OCI-LY7 (cell line): ENCODE measurements around the gene ARHGEF38.

Source experiments
- CTCF ChIP-seq: fragments of 200-600 bp; sonication (generic); conservative IDR thresholded peaks from 2 replicates; pipeline ENCODE4 v1.5.1; 2014; ENCODE audit warnings: mild to moderate bottlenecking, antibody characterized with exemption, low read length, moderate library complexity, mixed read lengths
- EZH2phosphoT487 ChIP-seq: fragments of 200-600 bp; sonication (generic); IDR thresholded peaks from 2 replicates; pipeline ENCODE4 v1.6.1; 2018; ENCODE audit warnings: low read depth, borderline replicate concordance, mild to moderate bottlenecking, mixed run types, antibody characterized with exemption, low read length, moderate library complexity, mixed read lengths

DNA sequence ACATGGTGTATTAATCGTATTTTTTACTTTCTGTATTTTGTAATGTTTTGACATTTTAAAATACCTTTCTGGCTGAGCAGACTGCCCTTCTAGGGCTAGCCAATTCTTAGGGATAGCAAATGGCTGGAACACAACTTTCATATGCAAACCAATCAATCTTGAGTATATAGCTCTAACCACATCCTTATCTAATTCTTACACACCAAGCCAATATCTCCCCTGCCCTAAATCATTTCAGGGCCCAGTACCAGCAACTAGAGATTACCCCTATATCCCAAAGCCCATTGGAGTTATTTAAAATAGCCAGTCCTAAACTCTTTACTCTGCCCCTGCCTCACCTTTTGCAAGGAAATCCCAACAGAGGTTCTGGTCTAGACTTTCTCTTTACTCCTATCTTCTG is 97.8 kb downstream of the ARHGEF38 start:
- TF ChIP-seq CTCF, result no peak
- no peak for TF ChIP-seq EZH2phosphoT487
